Breast epithelium (tissue), 4 donors: ENCODE measurements around the gene DCLRE1C. TPM values are rescaled to one million over a fixed set of nuclear protein-coding genes. Genes with fewer than 3 reads are reported as not detected.
"Not testable (repeated sequence)": the region's sequence is repeated elsewhere in the genome, so short reads cannot be mapped to it uniquely, and the experiment has no call there.

Source experiments
- DNase-seq, 2 donors: peaks; one replicate each; pipeline ENCODE4 v3.0.0-alpha.2; 2019; ENCODE audit warnings: low spot score in 2 of 2
- H3K27ac ChIP-seq, 2 donors: fragments of 200-600 bp; sonication (generic) in 1 of 2; one replicate each; pipeline ENCODE4 v1.5.1; 2016 to 2019; ENCODE audit warnings: mild to moderate bottlenecking in 1 of 2
- H3K27me3 ChIP-seq, 2 donors: fragments of 200-600 bp; sonication (generic) in 1 of 2; one replicate each; pipeline versions ENCODE4 v1.5.1 to v1.6.0; 2017 to 2019; ENCODE audit warnings: control low read depth in 1 of 2, mild to moderate bottlenecking in 1 of 2
- H3K36me3 ChIP-seq: fragments of 200-600 bp; one replicate; pipeline ENCODE4 v1.5.1; 2019
- H3K4me1 ChIP-seq, 2 donors: fragments of 200-600 bp; sonication (generic); one replicate each; pipeline ENCODE4 v1.5.1; 2016 to 2019; ENCODE audit warnings: control low read depth in 1 of 2
- H3K4me3 ChIP-seq, 3 donors: fragments of 200-600 bp; sonication (generic); 1 replicate in 2 of 3; 2 replicates in 1 of 3; pipeline ENCODE4 v1.5.1; 2016 to 2019; ENCODE audit warnings: mild to moderate bottlenecking in 3 of 3, moderate library complexity in 2 of 3
- H3K9me3 ChIP-seq, 2 donors: fragments of 200-600 bp; sonication (generic) in 1 of 2; one replicate each; pipeline ENCODE4 v1.5.1; 2016 to 2019; ENCODE audit warnings: control low read depth in 1 of 2
- POLR2A ChIP-seq: fragments of 450-650 bp; IDR thresholded peaks from one replicate; pipeline ENCODE4 v1.6.1; 2016; ENCODE audit warnings: antibody characterized with exemption, mild to moderate bottlenecking, moderate library complexity
- POLR2AphosphoS5 ChIP-seq, 3 donors: sonication (generic); formaldehyde crosslinking; IDR thresholded peaks; one replicate each; pipeline ENCODE4 v1.6.1; 2017; ENCODE audit warnings: antibody characterized with exemption in 3 of 3
- intact Hi-C: fragments of 100-400 bp; cut with DNase I; formaldehyde crosslinking; loops from one replicate; pipeline ENCODE4 v1.15.1; 2023; ENCODE audit warnings: low total_unique reads
- total RNA-seq, 3 donors: library from RNA; depleted of rRNA; stranded (reverse); fragments of >200 nt; gene quantifications; one replicate each; pipeline ENCODE4 v1.1.0, GENCODE V29; 2016
- TF ChIP-seq, protein P1 (sequence below), 3 donors: fragments of 450-650 bp; IDR thresholded peaks; one replicate each; pipeline ENCODE4 v1.5.1; 2016 to 2017; ENCODE audit warnings: antibody characterized with exemption in 3 of 3, mild to moderate bottlenecking in 3 of 3, moderate library complexity in 3 of 3

DCLRE1C gene
- total RNA-seq, 3 donors from 2014 or later, result 8.3 to 21.2 (median 10.8) TPM

DNA sequence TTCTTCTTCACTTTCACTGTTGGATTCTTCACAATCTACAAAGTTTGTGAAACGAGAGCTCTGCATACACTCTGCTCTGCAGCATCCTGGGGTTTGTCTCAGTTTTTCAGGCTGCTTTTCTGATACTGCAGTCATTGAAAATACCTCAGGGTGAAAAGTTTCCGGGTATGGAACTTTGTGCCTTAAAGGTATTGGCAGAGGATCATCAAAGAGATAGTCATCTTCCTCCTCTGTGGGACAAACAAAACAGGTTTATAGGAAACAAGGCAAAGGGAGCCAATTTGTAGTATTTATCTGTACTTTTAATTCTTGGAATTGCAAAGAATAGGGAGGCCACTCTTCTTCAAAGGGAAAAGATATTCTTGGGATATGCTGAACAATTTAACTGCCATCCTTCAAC, 44.8 kb downstream of the DCLRE1C start:
- intact Hi-C loops, result no loop called here
- Histone ChIP-seq H3K27me3 (no peaks in the 10 kb centered on the region), H3K4me1 (no peaks in the 10 kb centered on the region), H3K27ac (no peak overlapping the region), H3K9me3 (no peaks in the 10 kb centered on the region), H3K36me3 (no peaks in the 10 kb centered on the region), H3K4me3 (no peak overlapping the region)
- no peak for DNase-seq
- TF ChIP-seq POLR2A (no peak), POLR2AphosphoS5 (IDR thresholded peaks at IDR 0.05) (no peak)

- H3K4me1 ChIP-seq, H3K36me3 ChIP-seq, DNase-seq, H3K27me3 ChIP-seq, H3K4me3 ChIP-seq, H3K9me3 ChIP-seq, H3K27ac ChIP-seq, intact Hi-C loops: not testable (repeated sequence)
These were observed 46.3 kb downstream of the DCLRE1C start for GRCh38 chr10:14907591-14907990.

GRCh38 chr10:14906765-14907164, 47.1 kb downstream of the DCLRE1C start:
- intact Hi-C loops, result no loop called here
- no peak for DNase-seq
- Histone ChIP-seq H3K4me1 (no peaks in the 10 kb centered on the region), H3K9me3 (no peaks in the 10 kb centered on the region), H3K36me3 (no peaks in the 10 kb centered on the region), H3K27me3 (no peaks in the 10 kb centered on the region), H3K27ac (no peak overlapping the region), H3K4me3 (no peak overlapping the region)
- TF ChIP-seq POLR2AphosphoS5 (IDR thresholded peaks at IDR 0.05) (no peak), POLR2A (no peak)
- TF ChIP-seq, protein P1, sequence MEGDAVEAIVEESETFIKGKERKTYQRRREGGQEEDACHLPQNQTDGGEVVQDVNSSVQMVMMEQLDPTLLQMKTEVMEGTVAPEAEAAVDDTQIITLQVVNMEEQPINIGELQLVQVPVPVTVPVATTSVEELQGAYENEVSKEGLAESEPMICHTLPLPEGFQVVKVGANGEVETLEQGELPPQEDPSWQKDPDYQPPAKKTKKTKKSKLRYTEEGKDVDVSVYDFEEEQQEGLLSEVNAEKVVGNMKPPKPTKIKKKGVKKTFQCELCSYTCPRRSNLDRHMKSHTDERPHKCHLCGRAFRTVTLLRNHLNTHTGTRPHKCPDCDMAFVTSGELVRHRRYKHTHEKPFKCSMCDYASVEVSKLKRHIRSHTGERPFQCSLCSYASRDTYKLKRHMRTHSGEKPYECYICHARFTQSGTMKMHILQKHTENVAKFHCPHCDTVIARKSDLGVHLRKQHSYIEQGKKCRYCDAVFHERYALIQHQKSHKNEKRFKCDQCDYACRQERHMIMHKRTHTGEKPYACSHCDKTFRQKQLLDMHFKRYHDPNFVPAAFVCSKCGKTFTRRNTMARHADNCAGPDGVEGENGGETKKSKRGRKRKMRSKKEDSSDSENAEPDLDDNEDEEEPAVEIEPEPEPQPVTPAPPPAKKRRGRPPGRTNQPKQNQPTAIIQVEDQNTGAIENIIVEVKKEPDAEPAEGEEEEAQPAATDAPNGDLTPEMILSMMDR (IDR thresholded peaks at IDR 0.05), result no peak

- no peak for TF ChIP-seq POLR2A
- no peak for TF ChIP-seq POLR2AphosphoS5 (IDR thresholded peaks at IDR 0.05)
- TF ChIP-seq, protein P1 (IDR thresholded peaks at IDR 0.05), result no peak
- H3K27me3 ChIP-seq, result no peaks in the 10 kb centered on the region
- H3K4me1 ChIP-seq, result no peaks in the 10 kb centered on the region
- intact Hi-C loops, result no loop called here
- no peak overlapping the region for H3K4me3 ChIP-seq
- H3K36me3 ChIP-seq, result no peaks in the 10 kb centered on the region
- no peak overlapping the region for H3K27ac ChIP-seq
- no peaks in the 10 kb centered on the region for H3K9me3 ChIP-seq
- no peak for DNase-seq
These were observed 48.0 kb downstream of the DCLRE1C start for GRCh38 chr10:14905890-14906289.

- Histone ChIP-seq H3K27ac (no peak overlapping the region), H3K9me3 (no peaks in the 10 kb centered on the region), H3K36me3 (no peaks in the 10 kb centered on the region), H3K4me1 (no peaks in the 10 kb centered on the region), H3K4me3 (no peak overlapping the region), H3K27me3 (no peaks in the 10 kb centered on the region)
- TF ChIP-seq POLR2AphosphoS5 (IDR thresholded peaks at IDR 0.05), result no peak
- TF ChIP-seq, protein P1 (IDR thresholded peaks at IDR 0.05), result no peak
- no peak for TF ChIP-seq POLR2A
- DNase-seq, result no peak
- intact Hi-C loops, result no loop called here
These were observed 49.0 kb downstream of the DCLRE1C start for GRCh38 chr10:14904864-14905263.

GRCh38 chr10:14904316-14904732, 49.6 kb downstream of the DCLRE1C start:
- no peaks in the 10 kb centered on the region for H3K36me3 ChIP-seq
- no peak for DNase-seq
- intact Hi-C loops, result no loop called here

More at GRCh38 chr10:14904316-14904732, 49.6 kb downstream of the DCLRE1C start:
- no peaks in the 10 kb centered on the region for H3K4me1 ChIP-seq
- no peaks in the 10 kb centered on the region for H3K9me3 ChIP-seq
- H3K27ac ChIP-seq, result no peak overlapping the region
- H3K27me3 ChIP-seq, result no peaks in the 10 kb centered on the region
- TF ChIP-seq POLR2A (no peak), POLR2AphosphoS5 (IDR thresholded peaks at IDR 0.05) (no peak)
- TF ChIP-seq, protein P1 (IDR thresholded peaks at IDR 0.05), result no peak
- H3K4me3 ChIP-seq, result no peak overlapping the region
